ENCODE results near the gene S100A6. TPM values are rescaled to one million over a fixed set of nuclear protein-coding genes. Genes with fewer than 3 reads are reported as not detected.

The S100A6 gene
- polyA plus RNA-seq, 3 donors = 125 to 3,055 (median 1,599) TPM

DNA sequence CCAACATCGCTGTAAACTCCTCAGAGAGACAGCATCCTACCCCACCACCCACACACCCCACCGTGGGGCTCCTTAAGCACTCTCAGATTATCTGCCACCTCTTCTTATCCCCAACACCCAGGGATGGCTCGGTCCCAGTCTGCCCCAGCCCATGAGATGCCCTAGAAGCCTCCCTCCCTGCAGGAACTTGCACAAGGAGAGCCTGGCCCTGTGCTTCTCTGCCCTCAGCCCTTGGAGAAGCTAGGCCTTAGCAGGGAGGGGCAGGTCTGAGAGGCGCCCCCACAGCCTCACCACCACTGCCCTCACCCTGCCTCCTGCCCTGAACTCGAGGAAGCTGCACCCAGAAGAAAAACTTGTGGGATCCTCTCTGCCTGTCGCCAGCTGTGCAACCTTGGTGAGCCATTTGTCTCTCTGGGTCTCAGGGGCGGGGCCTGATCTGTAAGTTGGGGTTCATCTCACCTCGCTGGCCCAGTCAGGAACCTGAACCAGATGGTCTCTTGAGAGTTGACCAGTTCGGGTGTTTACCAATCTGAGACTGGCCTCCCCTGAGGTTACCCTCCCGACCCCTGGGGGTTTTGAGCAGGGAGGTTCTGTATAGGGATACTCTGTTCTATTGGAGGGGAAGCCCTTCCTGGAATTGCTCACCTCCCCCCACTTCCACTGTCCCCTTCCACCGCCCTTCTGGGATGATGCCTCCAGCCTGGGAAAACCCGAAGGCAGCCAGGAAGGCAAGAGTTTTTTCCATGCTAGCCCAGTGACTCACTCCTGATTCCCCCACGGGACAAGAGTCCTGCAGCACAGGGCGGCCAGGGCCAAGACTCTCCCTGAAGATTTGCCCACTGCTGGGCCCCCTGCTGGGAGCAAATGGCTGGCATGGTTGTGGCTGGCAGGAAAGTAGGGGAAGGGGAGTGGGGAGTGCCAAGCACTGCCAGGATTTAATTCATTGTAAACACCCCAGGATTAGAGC, 13.2 kb upstream of the S100A6 start, which contains the start of gene S100A3:
Gene S100A3, minus strand, starts transcription at position 537 of the 967 bp plus-strand sequence. CDS start 773 bp downstream, outside the sequence.
- peak within 1 kb of the TSS; percentile 62 for H3K27ac ChIP-seq (ENCODE audit: low read depth, low read length)
- WGBS, 3 donors = 60 to 74% (median 62%) methylated on average over 14 of the region's 14 CpGs

DNA sequence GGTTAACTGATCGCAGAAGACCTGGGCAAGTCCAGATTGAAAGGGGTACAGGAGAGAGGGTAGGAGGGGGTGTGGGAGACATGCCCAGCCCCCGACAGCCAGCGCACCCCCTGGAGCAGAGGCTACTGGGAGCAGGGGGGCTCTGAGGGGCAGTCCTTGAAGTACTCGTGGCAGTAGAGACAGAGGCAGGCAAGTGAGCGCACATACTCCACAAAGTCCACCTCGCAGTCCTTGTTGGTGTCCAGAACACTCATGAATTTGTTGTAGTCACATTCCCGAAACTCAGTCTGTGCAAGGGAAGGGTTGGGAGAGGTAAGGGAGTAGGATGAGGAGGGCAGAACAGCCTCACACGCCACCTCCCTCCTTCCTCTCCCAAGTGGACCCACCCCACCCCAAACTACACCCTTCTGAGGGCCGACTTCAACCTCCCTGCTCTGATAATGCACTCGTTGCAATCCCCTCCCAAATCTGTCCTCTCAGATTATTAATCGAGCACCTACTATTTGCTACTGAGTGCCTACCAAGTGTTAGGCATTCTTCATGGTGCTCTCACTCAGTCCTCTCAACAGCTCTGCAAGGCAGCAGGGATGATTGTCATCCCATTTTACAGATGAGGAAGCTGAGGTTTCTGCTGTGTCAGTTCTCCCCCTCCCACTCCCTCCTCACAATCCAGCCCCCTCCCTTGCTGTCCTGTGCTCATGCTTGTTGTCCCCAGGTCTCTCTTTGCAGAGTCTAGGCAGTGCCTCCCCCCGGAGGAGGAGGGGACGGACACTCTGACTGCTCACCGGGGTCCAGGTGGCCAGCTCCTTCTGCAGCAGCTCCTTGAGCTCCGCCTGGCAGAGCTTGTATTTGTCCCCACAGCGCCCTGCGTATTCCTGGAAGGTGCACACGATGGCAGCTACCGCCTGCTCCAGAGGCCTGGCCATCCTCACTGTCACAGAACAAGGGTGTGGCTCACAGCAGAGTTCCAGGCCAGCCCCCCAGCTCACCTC, 12.1 kb upstream of the S100A6 start:
- 79 to 87% (median 81%) methylated on average over 19 of the region's 19 CpGs for WGBS, 3 donors
- no peak overlapping the region for H3K27ac ChIP-seq (ENCODE audit: low read depth, low read length)

DNA sequence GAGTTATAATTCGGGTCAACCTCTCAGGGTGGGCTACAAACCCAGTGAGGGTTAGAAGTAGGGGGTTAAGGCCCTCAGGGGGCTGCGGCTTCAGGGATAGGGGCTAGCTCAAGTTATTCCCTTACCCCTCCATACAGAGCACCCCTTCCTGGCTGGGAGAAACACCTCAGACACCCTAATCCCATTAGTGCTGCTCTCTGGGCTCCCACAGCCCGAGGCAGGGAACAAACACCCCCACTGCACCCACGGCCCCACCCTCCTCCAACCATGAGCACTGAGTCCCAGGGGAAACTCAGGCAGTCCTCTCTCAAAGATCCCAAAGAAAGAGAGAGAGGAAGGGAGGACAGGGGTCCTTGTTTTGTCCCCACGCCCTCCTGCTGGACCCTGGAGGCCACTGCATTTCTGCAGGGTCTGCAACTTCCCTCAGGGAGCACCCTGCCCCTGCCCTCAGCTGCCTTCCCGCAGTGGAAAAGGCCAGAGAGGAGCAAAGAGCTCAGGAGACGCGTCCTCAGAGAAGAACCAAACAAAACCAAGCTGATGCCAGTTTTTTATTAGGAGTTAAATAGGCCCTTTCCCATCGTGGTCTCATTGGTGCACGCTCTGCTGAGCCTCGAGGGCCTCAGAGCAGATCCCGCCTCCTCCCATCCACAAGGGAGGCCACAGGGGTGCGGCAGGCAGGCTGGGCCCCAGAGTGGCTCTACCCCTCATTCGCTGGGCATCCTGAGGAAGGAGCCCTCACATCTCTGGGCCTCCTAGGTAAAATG, 11.2 kb upstream of the S100A6 start:
- WGBS, 3 donors = 65 to 83% (median 76%) methylated on average over 14 of the region's 14 CpGs
- no peak overlapping the region for H3K27ac ChIP-seq (ENCODE audit: low read depth, low read length)

DNA sequence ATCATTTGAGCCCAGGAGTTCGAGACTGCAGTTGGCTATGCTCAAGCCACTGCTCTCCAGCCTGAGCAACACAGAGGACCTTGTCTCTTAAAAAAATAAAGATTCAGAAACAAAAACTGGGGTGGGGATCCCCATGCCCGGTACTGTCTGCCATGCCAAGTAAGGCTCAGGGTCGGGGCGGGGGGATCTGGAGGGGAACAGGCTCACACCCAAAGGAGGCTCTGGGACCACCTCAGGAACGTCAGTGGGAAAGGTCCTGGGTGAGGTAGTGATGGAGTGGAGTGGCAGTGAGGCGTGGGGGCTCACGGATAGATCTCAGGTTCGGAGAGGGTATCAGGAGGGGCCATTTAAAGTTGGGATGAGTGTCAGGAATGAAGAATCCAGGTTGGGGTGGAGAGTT, 10.6 kb upstream of the S100A6 start:
- H3K27ac ChIP-seq (ENCODE audit: low read depth, low read length) = no peak overlapping the region
- WGBS, 3 donors = 79 to 91% (median 86%) methylated on average over 8 of the region's 8 CpGs

DNA sequence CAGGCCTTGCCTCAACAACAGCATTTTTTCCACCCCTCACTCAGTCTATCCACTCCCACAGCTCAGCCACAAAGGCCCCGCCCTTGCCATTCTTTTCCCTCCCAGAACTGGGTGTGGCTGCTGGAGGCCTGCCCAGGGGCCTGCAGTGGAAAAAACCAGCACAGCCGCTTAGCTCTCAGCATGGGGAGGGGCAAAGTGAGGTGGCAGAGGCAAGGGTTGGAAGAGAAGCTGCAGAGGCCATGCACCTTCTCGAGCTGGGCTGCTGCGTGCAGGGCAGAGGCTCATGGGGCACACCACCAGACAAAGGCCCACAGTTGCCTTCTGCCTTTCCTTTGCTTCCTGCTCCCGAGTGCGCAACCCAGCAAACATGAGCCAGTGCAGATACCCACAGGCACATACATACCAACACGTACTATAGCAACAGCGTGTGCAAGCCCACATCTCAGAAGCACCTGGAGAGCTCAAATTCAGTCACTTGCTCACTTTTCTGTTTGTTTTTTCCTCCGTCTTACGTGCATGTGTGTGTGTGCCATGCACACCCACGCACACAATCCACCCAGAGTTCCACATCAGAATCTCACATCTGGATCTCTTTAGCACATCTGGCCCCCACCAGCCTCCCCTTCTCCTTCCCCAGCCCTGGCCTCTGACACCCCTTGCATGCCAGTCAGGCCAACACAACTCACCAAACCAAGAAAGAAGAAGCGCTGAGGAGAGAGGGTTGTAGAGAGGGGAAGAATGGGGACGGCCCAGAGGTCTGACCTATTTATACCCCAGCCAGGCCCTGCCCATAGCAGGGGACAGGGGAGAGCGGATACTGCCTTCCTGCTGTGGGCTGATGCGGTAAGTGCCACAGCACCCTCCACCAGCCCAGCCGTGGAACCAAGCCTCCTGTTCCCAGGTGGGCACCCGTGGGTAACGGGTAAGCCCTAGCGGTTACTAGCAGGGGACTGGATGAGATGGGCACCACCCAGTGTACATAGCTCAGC, 9.6 kb upstream of the S100A6 start, which contains the start of gene S100A4:
Gene S100A4, minus strand, starts transcription at position 740 of the 989 bp plus-strand sequence. CDS start 1,012 bp downstream, outside the sequence.
- 15 to 54% (median 21%) methylated on average over 19 of the region's 19 CpGs for WGBS, 3 donors
- peak within 1 kb of the TSS; percentile 53 for H3K27ac ChIP-seq (ENCODE audit: low read depth, low read length)

DNA sequence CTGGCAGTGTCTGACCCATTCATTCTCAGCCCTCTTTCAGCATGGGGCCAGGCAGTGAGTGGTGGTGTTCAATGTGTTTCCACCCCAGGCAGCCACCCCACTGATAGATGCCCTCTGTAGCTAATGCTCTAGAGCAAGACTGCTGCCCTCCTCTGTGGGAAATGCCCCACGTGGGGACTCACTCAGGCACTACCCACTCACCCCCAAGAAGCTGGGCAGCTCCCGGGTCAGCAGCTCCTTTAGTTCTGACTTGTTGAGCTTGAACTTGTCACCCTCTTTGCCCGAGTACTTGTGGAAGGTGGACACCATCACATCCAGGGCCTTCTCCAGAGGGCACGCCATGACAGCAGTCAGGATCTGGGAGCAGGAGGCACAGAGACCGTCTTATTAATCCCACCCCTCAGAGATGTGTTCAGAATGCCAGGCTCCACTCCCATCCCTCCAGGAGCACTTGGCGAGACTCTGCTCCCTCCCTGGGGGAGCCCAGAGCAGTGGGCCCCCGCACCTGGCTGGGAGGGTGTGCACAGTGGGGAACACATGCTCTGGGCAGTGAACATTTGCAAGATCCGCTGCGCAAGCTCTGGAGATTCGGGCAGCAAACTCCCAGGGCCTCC, 8.8 kb upstream of the S100A6 start:
- no peak overlapping the region for H3K27ac ChIP-seq (ENCODE audit: low read depth, low read length)
- 40 to 74% (median 41%) methylated on average over 10 of the region's 10 CpGs for WGBS, 3 donors

DNA sequence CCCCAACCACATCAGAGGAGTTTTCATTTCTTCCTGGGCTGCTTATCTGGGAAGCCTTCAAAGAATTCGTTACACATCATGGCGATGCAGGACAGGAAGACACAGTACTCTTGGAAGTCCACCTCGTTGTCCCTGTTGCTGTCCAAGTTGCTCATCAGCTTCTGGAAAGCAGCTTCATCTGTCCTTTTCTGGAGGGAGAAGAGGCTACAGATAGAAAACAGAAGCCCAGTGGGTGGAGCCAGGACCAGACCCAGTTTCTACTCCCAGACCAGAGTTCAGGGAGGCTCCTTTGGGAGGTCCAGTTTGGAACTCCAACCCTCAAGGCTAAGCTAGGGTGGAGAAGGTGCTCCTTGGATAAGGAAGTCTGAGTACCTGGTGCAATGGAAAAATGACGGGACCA, 7.9 kb upstream of the S100A6 start:
- WGBS, 3 donors = 63 to 80% (median 74%) methylated on average over 4 of the region's 4 CpGs
- peak overlapping the region; percentile 19 for H3K27ac ChIP-seq (ENCODE audit: low read depth, low read length)

DNA sequence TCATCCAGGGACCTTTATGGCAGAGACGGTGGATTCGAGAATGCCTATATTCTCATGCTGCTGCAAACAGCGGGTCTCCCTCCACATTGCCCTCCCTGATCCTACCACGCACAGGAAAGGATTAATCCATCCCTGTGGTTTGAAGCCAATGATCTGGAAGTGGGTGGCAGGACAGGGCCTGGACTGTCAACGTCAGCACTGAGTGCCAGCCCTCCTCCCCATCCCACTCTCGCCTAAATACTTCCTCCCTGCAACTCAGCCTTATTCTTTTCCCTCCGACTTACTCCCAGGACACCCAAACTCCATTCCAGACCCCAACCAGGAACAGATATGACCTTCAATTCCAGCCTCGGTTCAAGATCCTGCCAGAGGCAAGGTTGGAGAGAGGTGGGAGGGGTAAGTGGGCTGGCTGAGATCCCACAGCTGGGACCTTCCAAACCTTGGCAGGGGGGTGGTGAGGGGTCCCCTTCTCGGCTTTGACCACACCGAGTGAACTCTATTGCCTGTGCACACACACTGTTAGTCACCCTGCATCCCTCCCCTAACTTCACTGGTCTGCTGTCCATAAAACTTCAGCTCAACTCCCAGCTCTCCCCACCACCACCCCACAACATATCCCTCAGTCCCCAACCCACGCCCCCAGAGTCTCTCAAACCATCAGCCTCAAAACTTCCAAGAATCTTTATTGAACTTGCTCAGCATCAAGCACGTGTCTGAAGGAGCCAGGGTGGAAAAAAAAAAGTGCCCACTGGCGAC, 7.3 kb upstream of the S100A6 start:
- 68 to 76% (median 75%) methylated on average over 13 of the region's 13 CpGs for WGBS, 3 donors
- H3K27ac ChIP-seq (ENCODE audit: low read depth, low read length) = peak overlapping the region; percentile 19

DNA sequence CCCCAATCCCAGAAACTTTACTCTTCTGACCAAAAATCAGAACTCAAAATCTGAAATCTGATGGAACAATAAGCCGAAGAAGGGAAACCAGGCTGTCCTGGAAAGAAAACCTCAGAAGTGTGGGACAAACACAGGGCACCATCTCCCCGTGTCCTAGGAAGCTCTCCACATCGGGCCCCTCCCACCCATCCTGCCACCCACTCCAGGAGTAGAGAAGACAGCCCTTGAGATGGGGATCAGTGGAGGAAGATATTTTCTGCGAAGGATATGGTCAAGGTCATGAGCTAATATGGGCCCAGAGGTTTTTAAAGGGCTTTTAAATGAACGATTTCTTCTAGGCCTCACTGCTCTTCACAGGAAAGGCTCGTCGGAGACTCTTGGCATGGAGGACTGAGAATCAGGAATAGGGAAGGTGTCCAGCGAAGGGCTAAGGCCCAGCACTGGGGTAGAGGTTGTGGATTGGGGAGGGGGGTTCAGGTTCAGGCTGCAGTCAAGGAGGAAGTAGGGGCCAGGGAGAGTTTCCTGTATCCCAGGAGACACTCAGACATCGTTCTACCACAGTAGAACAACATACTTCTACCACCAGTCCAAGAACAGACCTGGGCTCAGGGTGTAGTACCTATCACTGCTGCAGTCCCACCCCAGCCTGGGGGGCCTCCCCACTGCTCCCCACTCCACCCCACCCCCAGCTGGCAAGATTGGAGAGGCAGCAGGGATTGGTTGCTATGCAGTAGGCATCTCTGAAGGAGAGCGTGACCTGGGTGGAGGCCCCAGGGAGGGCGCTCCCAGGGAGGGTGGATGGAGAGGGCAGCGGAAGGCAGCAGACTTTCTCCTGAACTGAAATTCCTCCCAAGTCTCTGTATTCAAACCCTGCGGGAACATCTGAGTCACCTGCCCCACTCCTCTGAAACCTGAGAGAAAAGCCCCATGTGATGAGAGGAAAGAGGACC, 6.1 kb upstream of the S100A6 start:
- whole genome bisulfite sequencing, 3 donors = 63 to 76% (median 69%) methylated on average over 13 of the region's 13 CpGs
- H3K27ac ChIP-seq (ENCODE audit: low read depth, low read length) = no peak overlapping the region

DNA sequence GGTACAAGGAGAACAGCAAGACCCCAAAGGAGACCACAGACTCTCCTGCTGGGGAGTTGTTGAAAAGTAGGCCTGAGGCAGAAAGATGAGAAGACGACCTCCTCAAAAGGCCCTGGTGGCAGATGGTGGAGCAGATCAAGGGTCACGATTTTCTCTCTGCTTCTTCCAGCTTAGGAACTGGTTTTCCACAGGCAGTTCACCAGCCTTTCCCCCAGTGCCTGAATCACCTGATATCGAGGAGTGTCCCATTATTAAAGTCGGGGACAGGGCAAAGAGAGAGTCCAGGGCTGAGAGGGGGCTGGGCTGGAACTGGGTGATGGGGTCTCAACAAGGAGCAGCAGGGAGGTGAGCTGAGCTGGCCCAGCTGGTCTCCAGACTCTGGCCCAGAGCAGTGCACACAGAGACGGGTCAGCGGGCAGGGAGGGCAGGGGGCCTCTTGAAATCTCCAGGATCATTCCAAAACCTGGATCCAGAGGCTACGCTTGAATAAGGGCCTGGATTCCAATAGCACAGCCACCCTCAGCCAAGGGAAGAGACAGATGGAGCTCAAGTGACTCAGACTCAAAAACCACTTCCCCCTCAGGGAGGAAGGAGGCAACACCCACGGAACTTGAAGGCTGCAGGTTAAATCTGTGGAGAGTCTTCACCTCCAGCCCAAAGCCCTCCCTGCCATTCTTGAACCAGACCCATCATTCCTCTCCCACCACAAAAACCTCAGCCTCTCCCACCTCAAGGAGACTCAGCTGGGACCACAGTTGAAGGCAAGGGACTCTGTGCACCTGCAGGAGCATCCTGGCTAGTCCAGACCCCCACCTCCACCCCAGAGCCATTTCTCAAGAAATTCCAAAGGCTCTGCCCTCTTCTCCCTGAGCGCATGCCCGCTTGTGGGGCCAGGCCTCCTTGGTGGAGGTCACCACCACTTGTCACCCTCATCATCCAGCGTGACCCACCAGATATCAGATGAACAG, 4.9 kb upstream of the S100A6 start, which contains the start of gene S100A5:
Gene S100A5, minus strand, starts transcription at position 541 of the 968 bp plus-strand sequence. CDS start 743 bp downstream, outside the sequence.
- WGBS, 3 donors = 75 to 84% (median 77%) methylated on average over 11 of the region's 11 CpGs
- H3K27ac ChIP-seq (ENCODE audit: low read depth, low read length) = peak within 1 kb of the TSS; percentile 18

DNA sequence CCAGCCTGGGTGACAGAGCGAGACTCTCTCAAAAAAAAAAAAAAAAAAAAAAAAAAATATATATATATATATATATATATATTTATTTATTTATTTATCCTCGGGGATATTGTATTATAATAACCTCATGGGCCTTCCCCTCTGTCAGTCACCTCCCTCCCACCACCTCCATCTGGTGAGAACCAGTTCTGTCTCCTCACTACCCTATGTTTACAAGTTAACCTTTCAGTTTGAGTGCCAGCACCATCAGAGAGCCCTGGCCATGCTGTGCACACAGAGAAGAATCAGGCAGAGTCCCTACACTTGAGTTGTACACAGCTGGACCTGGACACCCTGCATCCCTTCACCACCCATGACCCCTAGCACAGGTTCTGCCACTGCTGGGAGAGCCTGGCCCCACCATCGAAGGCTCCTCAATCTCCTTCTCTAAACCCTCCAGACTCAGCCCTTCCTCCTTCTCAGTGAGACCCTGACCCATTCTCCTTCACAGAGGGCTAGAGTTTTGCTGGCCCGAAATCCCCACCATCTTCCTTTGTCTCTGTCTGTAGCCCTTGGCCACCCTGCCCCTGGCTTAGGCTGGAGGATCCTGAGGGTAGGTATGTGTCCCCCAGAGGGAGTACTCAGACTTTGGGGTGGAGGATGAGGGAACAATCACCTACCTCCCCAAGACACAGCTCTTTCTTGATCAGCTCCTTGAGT, 3.8 kb upstream of the S100A6 start:
- H3K27ac ChIP-seq (ENCODE audit: low read depth, low read length) = no peak overlapping the region
- WGBS, 3 donors = 63 to 94% (median 93%) methylated on average over 4 of the region's 4 CpGs

DNA sequence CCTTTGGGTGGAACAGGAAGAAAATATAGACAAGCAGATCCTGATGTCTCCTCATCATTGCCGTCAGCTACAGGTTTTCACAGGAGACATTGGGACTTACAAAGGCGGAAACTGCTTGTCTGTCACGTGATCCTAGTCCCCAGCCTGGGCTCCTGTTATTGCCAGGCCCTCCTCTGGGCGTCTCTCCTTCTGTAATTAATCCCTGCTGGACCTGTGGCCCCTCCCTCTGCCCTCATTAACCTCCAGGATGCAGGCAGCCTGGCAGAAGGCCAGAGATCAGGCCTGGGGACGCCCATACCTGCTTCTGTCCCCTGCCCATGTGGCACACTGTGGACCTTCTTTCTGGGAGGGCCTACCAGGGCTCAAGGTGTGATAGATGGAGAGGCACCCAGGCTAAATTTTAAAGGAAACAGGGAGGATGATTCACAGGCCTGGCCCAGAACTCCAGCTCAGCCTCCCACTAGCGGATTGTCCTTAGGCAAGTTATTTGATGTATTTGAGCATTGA, 2.6 kb upstream of the S100A6 start:
- 63 to 77% (median 70%) methylated on average over 6 of the region's 6 CpGs for WGBS, 3 donors
- H3K27ac ChIP-seq (ENCODE audit: low read depth, low read length) = no peak overlapping the region

DNA sequence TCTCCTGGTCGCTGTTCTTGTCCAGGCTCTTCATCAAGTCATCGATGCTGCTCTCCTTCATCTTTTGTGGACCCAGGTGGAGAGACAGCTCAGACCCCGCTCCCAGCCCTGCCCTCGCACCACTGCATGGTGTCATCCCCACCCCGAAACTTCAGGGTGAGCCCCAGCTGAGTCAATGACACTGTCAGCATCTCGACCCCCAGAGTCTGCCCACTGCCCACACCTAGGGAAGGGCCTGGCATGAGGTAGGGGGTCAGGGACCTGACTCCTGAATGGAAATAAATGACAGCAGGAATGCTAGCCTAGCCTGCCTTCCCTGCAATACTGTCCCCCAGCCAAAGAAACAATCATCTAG, 1.6 kb upstream of the S100A6 start:
- WGBS, 3 donors = 95 to 98% (median 98%) methylated on average over 6 of the region's 6 CpGs

More for the DNA sequence above, 1.6 kb upstream of the S100A6 start:
- no peak overlapping the region for H3K27ac ChIP-seq (ENCODE audit: low read depth, low read length)

Measured in adipose tissue (tissue), 3 donors.